HG02852 (cell line): Measurements from ENCODE around the gene NSRP1.
"Not testable (repeated sequence)": the region's sequence is repeated elsewhere in the genome, so short reads cannot be mapped to it uniquely, and the experiment has no call there.

ENCODE experiments used
- ATAC-seq: cut with Tn5 transposase; IDR thresholded peaks from one replicate; pipeline ENCODE4 v1.9.1; 2021; ENCODE audit warnings: mild to moderate bottlenecking, moderate library complexity; ENCODE audit not compliant: unreplicated experiment

The NSRP1 gene

DNA sequence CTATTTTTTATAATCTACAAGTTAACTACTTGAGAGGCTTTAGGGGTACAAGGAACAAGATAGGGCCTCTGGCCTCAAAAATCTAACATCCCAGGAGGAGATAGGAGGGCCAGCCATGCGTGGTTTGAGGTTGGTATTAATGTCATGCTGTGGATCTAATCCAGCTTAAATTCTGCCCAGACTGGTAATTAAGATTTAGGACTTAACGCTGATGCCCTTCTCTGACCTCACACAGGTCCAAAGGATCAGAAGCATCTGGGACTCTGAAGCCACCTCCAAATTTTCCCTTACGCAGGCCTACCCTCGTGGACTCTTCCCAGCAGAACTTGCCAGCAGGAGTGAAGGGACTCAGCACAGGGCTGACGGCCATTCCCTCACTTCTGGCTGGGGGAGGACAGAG, 103.8 kb downstream of the NSRP1 start:
- no peak for ATAC-seq

DNA sequence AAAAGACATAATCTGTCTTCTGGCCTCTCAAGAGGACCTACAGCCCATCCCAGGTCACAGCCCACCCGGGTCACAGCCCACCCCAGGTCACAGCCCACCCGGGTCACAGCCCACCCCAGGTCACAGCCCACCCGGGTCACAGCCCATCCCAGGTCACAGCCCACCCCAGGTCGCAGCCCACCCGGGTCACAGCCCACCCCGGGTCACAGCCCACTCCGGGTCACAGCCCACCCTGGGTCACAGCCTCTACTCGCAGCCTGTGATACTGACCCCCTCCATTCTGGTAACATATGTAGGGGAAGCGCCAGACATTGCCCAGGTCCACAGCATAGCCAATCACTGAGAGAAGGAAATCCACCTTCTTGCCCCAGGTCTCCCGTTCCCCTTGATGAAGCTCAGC, 104.7 kb downstream of the NSRP1 start:
- ATAC-seq: no peak

DNA sequence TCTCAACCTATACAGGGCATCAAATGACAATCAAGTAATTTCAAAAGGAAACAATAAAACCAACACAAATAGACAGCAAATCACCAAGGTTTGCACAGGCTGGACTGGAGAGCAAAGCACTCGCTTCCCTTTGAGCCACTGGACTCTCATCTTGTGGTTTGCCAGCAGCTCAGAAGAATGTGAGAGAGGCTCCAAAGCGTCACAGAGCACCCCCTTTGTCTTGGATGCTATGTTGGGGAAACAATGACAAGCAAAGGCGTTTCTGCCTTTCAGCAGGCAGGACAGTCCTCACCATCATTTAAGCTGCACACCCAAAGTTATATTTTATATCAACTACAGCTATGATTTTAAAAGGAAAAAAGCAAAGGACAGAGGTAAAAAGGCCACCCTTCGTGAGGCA, 105.6 kb downstream of the NSRP1 start:
- ATAC-seq: no peak

DNA sequence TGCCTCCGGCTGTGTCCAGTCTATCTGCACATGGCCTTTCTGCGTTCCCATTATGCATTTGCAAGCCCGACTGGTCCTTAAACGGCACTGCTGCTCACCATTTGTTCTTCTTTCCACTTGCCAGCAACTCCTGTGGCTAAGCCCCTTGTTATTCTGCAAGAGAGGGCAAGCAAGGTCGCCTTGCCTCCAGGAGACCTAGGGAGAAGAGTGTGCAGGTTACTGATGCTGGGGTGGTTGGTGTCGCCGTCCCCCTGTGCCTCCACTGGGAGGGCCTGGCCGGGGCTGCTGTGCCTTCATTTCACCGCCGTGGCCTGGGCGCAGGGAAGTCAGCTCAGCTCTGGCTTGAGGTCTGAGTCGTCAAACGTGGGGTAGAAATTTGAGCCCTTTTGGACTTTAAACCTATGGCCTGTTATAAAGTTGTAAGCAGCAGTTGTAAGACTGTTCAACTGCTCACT, 106.1 kb downstream of the NSRP1 start:
- no peak for ATAC-seq

DNA sequence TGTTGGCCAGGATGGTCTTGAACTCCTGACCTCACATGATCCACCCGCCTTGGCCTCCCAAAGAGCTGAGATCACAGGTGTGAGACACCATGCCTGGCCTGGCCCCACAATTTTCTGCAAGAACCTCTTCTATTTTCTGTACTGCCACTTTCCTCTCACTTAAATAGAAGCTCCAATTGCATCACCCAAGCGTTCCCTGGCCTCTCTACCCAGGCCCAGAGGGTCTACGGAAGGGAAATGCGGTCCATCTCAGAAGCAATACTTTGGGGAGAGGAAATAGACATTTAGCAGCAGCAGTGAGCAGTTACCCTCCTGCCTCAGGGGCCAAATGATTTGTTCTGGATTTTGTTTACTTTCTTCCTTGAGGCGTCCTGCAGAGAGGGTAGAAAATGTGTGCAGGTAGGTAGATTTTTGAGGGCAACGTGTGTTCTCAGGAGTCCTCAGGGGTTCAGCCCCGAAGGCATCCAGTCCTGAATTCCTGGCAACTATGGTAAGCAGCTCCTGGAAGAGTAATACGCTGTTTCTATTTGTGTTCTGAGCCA, 107.9 kb downstream of the NSRP1 start:
- ATAC-seq: no peak

DNA sequence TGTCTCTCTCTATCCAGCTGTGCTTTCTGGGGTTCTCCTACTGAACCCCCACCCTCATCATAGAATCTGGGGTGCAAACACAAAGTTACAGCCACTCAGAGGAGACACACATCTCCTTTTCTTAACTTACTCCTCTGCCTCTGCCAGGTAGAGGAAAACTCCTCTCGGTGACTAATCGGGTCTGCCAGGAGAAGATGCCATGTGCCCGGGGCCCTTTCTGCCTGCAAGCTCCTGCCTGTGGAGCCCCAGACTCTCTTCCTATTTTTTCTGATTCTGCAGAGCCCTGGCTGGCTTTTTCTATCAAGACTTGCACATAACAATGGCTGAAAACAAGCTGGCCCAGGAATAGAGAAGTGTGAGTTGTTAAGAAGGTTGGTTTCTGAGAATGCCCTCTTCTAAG, 108.5 kb downstream of the NSRP1 start:
- no peak for ATAC-seq

DNA sequence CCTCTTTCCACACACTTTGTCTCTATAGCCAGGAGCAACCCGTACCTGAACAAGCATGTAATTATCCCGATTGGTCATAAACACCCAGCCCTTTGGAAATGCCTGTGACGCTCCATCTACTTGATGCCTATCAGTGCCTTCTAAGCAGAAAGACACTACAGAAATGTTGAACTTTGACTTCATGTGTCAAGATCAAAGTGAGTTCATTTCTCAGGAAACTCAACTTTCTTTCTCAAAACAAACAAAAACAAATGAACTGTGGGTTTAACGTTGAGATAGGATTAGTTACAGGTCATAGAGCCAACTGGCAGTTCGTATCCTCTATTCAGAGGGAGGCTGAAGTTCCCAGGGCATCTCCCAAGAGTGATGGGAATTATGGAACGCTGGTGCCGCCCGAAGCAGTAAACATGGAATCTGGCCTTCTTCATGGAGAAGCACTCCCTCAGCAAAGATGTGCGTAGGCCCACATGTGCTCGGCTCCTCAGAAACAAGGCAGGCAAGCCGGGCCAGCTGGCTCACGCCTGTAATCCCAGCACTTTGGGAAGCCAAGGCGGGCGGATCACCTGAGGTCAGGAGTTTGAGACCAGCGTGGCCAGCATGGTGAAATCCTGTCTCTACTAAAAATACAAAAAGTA, 109.4 kb downstream of the NSRP1 start:
- ATAC-seq: no peak

DNA sequence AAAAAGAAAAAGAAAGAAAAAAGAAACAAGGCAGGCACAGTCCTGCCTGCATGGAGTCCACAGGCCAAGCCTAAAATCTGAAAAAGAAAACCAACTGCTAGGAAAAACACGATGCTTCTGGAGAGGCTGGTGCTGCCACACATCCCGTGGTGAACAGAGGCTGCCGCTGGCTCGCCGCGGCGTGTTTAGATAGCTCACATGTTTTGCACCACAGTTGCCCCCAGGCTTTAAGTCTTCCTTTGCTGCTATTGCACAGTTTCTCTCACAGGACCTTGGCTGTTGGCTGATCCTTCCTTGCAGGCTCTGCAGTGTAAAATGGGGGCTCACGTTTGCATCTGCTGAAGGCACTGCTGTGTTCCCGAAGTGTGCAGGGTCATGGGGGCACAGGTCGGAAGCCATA, 110.3 kb downstream of the NSRP1 start:
- no peak for ATAC-seq

DNA sequence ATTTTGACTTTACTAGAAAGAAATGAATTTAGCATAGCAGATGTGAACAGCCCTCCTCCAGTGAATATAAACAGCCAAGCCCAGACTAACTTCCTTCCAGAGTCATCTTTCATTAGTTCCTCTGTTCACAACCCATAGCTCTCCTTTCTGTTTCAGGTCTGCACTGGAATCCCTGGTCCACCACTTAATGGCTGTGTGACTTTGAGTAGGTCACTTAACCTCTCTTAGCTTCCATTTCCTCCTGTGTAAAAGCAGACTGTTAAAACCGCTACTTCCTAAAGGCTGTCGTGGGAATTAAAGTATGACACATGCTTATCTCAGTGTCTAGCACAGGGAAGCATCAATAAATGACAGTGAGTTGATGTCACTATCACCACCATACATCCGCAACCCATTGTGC, 111.4 kb downstream of the NSRP1 start:
- ATAC-seq: no peak

DNA sequence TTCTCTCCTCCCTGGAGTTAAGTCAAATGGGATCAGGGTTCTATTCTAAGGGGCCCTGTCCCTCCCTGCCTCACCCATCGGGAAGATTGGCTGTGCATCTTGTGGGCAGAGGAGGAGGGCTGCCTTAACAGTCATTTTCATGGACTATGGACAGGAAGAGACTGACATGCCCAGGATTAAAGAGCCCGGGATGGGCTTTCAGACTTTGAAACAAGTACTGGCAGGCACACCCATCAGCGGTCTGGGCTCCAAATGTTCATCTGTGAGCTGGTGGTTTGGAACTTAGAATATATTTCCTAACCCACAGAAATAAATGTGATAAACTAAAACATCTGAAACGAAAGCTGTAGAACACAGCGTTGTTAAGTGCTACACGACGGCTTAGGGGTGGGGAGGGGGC, 112.4 kb downstream of the NSRP1 start:
- ATAC-seq: no peak

DNA sequence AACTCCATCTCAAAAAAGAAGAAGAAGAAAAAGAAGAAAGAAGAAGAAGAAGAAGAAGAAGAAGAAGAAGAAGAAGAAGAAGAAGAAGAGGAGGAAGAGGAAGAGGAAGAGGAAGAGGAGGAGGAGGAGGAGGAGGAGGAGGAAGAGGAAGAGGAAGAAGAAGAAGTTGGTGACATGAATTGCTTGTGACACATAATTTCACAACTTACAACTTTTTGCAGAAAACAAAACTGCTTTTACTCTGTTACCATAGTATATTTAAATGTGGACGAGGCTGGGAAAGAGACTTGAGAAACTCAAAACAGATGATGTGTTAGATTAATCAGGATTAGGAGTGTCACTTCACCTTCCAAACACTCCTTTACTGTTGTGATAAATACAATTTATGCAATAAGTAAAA, 113.4 kb downstream of the NSRP1 start:
- not testable (repeated sequence) for ATAC-seq

DNA sequence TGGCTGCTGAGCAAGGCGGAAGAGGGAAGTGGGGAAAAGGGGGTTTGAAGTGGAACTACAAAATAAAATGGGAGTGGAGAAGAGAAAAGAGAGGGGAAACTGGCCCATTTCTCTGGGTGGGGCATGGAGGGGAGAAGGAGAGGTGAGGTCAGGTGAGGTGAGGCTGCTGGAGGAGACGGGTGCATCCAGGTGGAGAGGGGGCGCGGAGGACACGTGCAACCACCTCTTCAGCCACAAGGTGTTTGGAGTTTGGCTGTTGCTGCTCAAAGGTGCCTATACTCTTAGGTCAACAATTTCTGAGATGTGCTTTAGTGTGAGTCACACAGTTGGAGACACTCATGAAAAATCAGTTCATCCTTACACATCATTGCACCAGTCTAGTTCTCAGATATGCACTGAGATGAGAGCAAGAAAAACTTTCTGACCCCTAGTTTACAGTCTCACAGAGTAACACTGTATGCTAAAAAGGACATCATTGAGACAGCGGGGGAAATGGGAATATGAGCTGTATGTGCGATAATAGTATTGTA, 114.0 kb downstream of the NSRP1 start:
- no peak for ATAC-seq

DNA sequence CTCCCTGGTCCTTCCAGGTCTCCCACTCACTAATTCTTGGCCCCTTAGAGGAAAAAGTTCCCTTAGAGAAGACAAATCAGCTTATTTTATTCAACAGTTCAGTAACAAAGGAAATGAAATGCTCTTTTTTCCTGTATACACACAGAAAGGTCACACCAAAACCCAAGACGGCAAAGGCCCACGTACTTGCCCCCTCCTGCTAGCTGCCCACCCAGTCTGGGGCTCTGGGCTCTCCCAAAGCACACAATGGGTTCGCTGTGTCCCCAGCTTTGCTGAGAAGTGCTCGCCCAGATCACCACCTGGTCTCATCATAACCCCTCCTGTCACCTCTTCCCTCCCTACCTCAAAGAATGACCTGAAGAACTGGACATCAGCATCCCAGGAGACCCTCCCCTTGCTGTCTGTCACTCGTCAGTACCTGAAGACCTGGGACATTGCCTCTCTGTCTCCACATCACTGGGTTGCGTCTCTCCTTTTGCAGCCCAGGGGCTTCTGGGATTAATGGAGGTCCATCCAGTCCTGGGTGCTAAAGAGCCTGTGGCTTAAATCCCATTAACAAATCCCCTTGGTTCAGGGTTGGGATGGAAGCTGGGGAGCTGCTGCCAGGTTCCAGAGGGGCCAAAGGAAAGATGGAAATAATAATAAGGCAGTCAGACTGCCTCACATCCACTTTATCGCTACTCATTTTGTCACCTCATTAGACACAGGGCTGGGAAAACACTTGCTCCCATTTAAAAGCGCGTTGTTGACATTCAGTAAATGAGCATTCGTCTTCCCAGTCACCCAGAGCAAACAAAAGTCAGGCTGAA, 115.6 kb downstream of the NSRP1 start:
- no peak for ATAC-seq

DNA sequence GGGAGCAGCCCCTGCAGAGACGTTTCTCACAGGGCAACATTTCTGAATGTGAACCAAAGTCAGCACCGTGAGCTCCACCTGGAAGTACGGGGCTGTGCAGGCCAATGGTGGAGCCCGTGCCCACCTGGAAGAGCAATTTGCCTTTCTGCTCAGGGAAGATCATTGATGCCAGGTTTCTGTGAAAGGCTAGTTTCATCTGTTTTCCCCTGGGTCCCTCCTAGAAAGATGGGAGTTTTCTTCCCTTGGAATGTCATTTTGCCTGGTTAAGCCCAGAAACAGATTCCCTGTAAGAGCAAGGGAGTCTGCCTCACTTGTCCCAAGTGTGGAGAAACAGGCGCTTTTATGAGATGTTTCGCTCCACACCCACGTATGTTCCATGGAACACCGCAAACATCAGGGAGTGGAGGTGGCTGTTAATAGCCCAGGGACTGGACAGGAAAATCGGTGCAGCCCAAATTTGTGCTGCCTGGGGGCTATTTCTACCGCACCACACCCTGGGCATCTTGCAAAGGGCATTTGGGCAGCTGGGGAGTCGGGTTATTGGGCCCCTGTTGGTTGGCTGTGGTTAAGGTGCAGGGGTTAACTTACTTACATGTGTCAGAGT, 116.3 kb downstream of the NSRP1 start:
- no peak for ATAC-seq

DNA sequence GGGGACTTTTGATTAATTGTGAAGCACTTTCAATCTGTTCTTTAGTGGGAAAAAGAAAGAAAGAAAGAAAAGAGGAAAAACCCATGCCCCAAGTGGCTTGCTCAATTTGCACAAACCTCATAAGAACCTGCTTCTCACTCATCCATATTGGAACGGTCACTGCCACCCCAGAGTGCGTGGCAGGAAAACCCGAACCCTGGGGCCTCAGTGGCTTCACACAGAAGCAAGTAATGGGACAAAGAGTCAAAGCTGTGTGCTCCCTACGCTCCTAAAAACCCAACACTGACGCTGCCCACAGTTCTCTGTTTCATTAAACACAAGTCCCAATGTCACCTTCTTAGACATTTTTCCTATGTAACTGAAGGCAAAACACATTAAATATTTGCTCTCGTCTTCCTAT, 117.7 kb downstream of the NSRP1 start:
- no peak for ATAC-seq

DNA sequence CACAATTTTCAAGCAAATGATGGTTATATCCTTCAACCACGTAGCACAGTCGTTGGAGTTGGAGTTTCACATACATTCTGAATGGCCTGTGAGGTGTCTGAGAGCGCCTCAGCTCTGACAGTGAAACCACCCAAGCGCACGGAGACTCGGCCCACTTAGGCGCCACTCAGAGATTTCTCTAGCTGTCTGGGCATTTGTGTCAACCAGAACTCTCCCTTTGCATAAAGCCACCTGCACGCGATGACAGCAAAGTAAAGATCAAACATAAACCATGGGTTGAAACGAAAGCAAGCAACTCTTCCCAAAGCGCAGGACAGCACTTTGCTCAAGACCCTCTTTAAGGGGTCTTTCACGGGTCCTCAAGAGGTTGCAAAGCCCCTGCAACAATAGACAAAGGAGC, 118.3 kb downstream of the NSRP1 start:
- no peak for ATAC-seq

DNA sequence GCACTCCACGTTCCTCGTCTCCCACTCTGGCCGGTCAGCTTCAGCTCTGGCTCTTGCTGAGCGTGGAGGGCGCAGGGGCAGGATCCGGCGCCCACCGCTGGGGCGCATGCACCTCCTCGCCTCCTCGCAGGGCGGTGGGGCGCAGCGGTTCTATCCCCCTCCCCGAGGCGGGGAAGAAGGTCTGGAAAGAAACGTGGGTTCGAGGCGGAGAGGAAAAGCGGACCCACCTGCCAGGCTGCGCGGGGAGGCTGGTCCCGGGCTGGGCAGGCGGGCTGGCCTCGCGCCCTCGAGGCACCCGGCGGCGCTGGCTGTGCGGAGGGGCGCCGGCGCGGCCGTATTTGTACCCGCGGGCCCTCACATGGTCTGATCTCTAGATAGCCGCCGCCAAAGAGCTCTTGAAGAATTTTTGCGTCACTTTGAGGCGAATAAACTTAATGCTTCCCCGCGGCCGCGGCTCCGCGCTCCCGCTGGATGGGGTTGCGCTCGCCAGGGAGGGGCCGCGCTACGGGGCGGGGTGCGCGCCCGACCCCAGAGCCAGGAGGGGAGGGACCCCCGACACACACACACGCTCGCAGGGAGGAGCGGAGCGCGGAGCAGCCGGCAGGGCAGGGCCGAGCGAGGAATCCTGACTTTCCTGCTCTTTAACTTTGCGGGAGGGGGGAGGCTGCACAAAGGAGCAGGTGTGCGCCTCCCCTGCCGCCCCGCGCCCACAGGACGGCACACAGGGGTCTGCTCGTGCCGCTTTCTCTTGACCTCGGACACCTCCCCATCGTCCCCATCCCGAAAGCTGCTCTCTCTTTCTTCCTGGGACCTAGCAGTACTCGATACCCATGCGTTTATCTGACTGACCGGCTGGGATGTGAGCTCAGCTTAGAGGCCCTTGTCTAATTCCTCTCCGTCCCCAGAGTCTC, 119.0 kb downstream of the NSRP1 start, which contains the start of gene SLC6A4:
Gene SLC6A4, minus strand, starts transcription at position 312 of the 911 bp plus-strand sequence. CDS start 13,739 bp downstream, outside the sequence.
- ATAC-seq: no peak
